HG02678 (cell line): ENCODE results near the gene SLC25A43.
"Not testable (repeated sequence)": the region's sequence is repeated elsewhere in the genome, so short reads cannot be mapped to it uniquely, and the experiment has no call there.

Experiments used
- ATAC-seq: cut with Tn5 transposase; IDR thresholded peaks from one replicate; pipeline ENCODE4 v1.9.1; 2021; ENCODE audit warnings: mild to moderate bottlenecking, moderate library complexity; ENCODE audit not compliant: unreplicated experiment

SLC25A43 gene

DNA sequence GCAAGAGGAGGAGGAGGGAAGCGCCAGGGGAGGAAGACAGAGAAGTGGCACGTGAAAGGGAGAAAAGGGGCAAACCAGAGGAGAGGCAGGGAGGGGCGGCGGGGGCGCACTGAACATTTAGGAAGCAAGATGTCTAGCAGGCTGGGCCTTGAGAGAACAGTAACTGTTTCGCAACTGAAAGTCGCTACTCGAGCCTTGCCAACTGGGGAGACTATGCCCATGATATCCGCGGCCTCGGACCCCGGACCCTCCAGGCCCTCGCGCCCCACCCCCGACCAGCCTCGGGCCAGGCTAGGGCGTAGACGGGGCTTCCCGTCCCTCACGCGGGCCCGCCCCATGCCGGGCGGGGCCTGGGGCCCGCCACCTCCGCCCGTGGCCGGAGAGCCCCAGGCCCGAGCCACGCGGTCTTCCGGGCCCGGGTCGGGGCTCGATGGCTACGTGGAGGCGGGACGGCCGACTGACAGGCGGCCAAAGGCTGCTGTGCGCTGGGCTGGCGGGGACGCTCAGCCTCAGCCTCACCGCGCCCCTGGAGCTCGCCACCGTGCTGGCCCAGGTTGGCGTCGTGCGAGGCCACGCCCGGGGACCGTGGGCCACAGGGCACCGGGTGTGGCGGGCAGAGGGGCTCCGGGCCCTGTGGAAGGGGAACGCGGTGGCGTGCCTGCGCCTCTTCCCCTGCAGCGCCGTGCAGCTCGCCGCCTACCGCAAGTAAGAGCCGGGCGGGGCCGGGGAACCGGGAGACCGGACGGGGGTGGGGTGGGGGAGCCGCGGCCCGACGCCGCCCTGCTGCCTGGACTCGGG lies at the start of gene SLC25A43:
TSS of gene SLC25A43 (plus strand) at position 363 of the 798 bp plus-strand sequence. CDS start at position 431, 68 bp downstream.
- ATAC-seq: peak; percentile 97

GRCh38 chrX:119359618-119360382 lies 39.3 kb upstream of the SLC25A43 start:
- no peak for ATAC-seq

DNA sequence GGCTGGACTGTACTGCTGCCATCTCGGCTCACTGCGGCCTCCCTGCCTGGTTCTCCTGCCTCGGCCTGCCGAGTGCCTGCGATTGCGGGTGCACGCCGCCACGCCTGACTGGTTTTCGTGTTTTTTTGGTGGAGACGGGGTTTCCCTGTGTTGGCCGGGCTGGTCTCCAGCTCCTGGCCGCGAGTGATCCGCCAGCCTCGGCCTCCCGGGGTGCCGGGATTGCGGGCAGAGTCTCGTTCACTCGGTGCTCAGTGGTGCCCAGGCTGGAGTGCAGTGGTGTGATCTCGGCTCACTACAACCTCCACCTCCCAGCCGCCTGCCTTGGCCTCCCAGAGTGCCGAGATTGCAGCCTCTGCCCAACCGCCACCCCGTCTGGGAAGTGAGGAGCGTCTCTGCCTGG lies 37.7 kb upstream of the SLC25A43 start:
- ATAC-seq: not testable (repeated sequence)

DNA sequence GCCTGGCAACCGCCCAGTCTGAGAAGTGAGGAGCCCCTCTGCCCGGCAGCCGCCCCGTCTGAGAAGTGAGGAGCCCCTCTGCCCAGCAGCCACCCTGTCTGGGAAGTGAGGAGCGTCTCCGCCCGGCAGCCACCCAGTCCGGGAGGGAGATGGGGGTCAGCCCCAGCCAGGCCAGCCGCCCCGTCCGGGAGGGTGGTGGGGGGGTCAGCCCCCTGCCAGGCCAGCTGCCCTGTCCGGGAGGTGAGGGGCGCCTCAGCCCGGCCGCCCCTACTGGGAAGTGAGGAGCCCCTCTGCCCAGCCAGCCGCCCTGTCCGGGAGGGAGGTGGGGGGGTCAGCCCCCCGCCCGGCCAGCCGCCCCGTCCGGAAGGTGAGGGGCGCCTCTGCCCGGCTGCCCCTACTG lies 37.1 kb upstream of the SLC25A43 start:
- not testable (repeated sequence) for ATAC-seq

DNA sequence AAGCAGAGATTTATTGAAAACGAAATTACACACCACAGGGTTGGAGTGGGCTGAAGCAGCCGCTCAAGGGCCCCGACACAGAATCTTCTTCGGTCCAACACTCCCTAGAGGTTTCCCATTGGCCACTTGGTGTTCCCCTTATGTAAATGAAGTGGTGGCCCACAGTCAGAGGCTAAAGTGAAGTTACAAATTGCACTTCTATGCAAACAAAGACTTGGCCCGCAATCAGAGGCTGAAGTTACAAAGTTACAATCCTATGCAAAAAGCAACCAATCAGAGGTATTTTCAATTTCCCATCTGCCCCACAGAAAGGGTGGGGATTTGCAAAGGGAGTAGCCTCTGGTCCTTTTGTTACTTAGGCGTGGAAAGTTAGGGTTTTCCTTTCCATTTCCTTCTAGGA lies 35.7 kb upstream of the SLC25A43 start:
- ATAC-seq: no peak

DNA sequence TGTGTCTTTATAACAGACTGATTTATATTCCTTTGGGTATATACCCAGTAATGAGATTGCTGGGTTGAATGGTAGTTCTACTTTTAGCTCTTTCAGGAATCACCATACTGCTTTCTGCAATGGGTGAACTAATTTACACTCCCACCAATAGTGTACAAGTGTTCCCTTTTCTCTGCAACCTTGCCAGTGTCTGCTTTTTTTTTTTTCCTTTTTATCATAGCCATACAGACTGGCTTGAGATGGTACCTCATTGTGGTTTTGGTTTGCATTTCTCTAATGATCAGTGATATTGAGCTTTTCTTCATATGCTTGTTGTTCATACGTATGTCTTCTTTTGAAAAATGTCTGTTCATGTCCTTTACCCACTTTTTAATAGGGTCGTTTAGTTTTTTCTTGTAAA lies 27.3 kb upstream of the SLC25A43 start:
- ATAC-seq: not testable (repeated sequence)

GRCh38 chrX:119374736-119375135 lies 24.4 kb upstream of the SLC25A43 start:
- no peak for ATAC-seq

DNA sequence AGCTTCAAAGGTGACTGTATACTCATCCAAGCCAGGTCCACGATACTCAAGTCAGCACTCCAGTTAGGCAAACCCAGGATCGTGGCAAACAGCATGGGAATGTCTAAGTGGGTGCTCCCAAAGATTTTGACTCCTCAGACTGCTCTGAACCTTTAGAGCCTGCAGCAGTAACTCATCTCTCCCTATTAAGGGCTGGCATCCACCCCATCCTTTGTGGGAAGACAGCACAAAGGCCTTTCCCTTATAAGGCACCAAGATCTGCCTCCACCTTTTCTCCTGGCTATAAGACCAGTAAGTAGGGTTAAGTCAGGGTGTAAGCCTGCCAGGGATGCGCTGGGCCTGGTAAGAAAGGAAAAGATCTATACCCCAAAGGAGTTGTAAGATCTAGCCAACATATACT lies 23.6 kb upstream of the SLC25A43 start:
- no peak for ATAC-seq

- no peak for ATAC-seq
Measured at GRCh38 chrX:119376312-119376711, 22.8 kb upstream of the SLC25A43 start.

GRCh38 chrX:119381349-119381944 lies 17.7 kb upstream of the SLC25A43 start:
- no peak for ATAC-seq

GRCh38 chrX:119382606-119383005 lies 16.5 kb upstream of the SLC25A43 start:
- no peak for ATAC-seq

DNA sequence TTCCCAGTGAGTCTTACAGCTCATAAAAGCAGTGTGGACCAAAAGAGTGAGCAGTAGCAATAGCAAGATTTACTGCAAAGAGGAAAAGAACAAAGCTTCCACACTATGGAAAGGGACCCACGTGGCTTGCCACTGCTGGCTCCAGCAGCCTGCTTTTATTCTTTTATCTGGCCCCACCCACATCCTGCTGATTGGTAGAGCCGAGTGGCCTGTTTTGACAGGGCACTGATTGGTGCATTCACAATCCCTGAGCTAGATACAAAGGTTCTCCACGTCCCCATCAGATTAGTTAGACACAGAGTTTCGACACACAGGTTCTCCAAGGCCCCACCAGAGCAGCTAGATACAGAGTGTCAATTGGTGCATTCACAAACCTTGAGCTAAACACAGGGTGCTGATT lies 12.5 kb upstream of the SLC25A43 start:
- not testable (repeated sequence) for ATAC-seq

DNA sequence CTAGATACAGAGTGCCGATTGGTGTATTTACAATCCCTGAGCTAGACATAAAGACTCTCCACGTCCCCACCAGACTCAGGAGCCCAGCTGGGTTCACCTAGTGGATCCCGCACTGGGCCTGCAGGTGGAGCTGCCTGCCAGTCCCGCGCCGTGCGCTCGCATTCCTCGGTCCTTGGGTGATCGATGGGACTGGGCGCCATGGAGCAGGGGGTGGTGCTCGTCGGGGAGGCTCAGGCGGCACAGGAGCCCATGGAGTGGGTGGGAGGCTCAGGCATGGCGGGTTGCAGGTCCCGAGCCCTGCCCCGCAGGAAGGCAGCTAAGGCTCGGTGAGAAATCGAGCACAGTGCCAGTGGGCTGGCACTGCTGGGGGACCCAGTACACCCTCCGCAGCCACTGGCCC lies 11.7 kb upstream of the SLC25A43 start:
- ATAC-seq: not testable (repeated sequence)

DNA sequence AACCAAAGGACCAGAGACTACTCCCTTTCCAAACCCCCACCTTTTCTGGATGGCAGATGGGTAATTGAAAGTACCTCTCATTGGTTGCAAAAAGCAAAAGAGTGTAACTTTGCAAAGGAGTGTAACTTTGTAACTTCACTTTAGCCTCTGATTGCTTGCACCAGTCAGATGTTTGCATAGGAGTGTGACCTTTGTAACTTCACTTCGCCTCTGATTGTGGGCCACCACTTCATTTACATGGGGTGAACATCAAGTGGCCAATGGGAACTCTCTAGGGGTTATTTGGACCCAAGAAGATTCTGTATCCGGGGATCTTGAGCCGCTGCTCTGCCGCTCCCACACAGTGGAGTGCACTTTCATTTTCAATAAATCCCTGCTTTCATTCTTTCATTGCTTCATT lies 9.9 kb upstream of the SLC25A43 start:
- no peak for ATAC-seq

GRCh38 chrX:119389871-119390501 lies 9.2 kb upstream of the SLC25A43 start:
- ATAC-seq: no peak

- ATAC-seq: no peak
Measured at GRCh38 chrX:119391279-119391678, 7.9 kb upstream of the SLC25A43 start.

DNA sequence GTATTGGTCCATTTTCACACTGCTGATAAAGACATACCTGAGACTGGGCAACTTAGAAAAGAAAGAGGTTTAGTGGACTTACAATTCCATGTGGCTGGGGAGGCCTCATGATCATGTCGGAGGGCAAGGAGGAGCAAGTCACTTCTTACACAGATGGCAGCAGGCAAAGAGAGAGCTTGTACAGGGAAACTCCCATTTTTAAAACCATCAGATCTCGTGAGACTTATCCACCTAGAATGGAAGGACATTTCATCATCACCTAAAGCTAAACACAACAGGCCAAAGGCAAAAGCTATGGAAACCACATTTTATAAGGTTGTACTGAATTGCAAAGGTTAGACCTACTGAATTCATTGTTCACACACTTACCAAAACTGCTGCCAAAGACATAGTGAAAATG lies 6.0 kb upstream of the SLC25A43 start:
- ATAC-seq: no peak

DNA sequence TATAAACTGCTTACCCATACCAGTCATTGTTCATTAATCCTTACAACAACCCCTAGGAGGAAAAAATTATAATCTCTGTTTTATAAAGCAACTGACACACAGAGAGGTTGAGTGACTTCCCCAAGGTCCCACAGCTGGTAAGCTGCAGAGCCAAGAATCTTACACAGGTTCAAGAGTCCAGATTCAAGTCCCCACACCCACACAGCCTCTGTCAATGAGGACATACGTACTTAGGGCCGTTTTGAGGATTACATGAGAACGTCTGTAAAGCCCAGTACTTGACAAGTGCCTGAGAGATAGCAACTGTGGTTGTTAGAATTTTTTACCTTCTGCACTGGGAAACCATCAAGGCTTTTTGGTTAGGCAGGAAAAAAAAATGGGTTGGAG lies 556 bp upstream of the SLC25A43 start:
- peak; percentile 5 for ATAC-seq

DNA sequence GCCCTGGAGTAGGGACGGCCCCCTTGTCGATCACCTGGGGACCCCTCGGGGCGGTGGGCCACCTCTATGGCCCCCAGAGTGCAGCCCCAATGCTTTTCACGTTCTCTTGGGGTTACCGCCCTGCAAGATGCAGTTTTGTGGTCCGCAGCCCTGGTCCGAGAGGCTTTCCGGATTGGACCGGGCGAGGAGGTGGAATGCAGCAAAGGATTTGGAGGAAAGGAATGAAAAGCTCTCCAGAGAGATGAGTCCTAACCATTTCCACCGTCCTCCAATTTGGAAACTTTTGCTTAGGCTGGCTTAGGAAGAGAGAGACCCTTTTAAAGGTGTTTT lies 601 bp downstream of the SLC25A43 start:
- no peak for ATAC-seq

GRCh38 chrX:119401569-119401968 lies 2.4 kb downstream of the SLC25A43 start:
- ATAC-seq: no peak

DNA sequence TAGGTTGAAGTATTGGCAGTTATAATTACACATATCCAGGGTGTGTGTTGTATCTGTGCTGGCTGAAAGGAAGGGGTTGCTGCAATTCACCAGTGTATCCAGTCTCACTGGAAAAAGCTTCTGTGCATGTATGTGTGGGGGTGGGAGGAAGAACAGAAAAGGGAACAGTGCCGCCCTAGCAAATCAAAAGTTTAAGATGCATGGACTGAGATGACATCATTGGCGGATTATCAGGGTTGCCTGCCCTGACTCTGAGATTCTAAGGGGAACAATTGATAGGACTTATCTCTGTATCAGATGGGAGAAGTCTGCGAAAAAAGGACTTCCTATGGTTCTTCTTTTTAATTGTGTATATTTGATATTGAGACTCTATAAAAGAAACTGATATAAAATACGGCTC lies 3.5 kb downstream of the SLC25A43 start:
- no peak for ATAC-seq
